Fibroblast of the conjunctiva (primary cell): ENCODE results near the gene G0S2.

Experiments used
- DNase-seq: peaks from one replicate; pipeline ENCODE4 v3.0.0-alpha.2; 2010; ENCODE audit warnings: low read depth

The G0S2 gene

GRCh38 chr1:209674957-209675564 is at the start of gene G0S2:
Gene G0S2, plus strand, starts transcription at chr1:209675412. Its CDS starts 273 bp downstream, at chr1:209675685.
- peak; percentile 49 for DNase-seq

- no peak for DNase-seq
These were observed 49.4 kb upstream of the G0S2 start for GRCh38 chr1:209625791-209626285.

- DNase-seq: no peak
These were observed 48.7 kb upstream of the G0S2 start for GRCh38 chr1:209626346-209627026.

- DNase-seq: no peak
These were observed 48.0 kb upstream of the G0S2 start for GRCh38 chr1:209627027-209627731.

- DNase-seq: peak; percentile 36
These were observed 47.4 kb upstream of the G0S2 start for GRCh38 chr1:209627732-209628196.

GRCh38 chr1:209628618-209629299 is 46.5 kb upstream of the G0S2 start:
- DNase-seq: no peak

GRCh38 chr1:209629621-209630382 is 45.4 kb upstream of the G0S2 start:
- DNase-seq: no peak

GRCh38 chr1:209630383-209631225 is 44.6 kb upstream of the G0S2 start:
- no peak for DNase-seq

- no peak for DNase-seq
These were observed 41.7 kb upstream of the G0S2 start for GRCh38 chr1:209633335-209633997.

GRCh38 chr1:209634005-209634737 is 41.0 kb upstream of the G0S2 start:
- no peak for DNase-seq

- DNase-seq: no peak
These were observed 39.4 kb upstream of the G0S2 start for GRCh38 chr1:209635850-209636249.

GRCh38 chr1:209641832-209642172 is 33.4 kb upstream of the G0S2 start:
- DNase-seq: no peak

GRCh38 chr1:209642816-209643215 is 32.4 kb upstream of the G0S2 start:
- no peak for DNase-seq

- DNase-seq: no peak
These were observed 31.8 kb upstream of the G0S2 start for GRCh38 chr1:209643285-209644020.

- DNase-seq: no peak
These were observed 29.4 kb upstream of the G0S2 start for GRCh38 chr1:209645574-209646452.

- no peak for DNase-seq
These were observed 28.7 kb upstream of the G0S2 start for GRCh38 chr1:209646558-209646957.

- DNase-seq: no peak
These were observed 28.1 kb upstream of the G0S2 start for GRCh38 chr1:209647156-209647555.

GRCh38 chr1:209648346-209648745 is 26.9 kb upstream of the G0S2 start:
- no peak for DNase-seq
